SK-N-SH treated with all-trans-retinoic acid at 6 μM for 48 hours (cell line): ENCODE results near the gene SPTB.

Source experiments
- ATAC-seq: fragments of 200-7000 bp; cut with Tn5 transposase; 3 replicates; pipeline ENCODE4 v1.9.1; 2020; ENCODE audit warnings: mild to moderate bottlenecking, moderate library complexity
- ARNTL ChIP-seq: fragments of 450-650 bp; formaldehyde crosslinking; IDR thresholded peaks from 2 replicates; pipeline ENCODE4 v1.5.0; 2020; ENCODE audit warnings: low read depth, mild to moderate bottlenecking, moderate library complexity, borderline replicate concordance
- BACH2 ChIP-seq: fragments of 250-450 bp; sonication (Bioruptor Pico); IDR thresholded peaks from 2 replicates; pipeline ENCODE4 v1.9.0; 2021; ENCODE audit warnings: mild to moderate bottlenecking, borderline replicate concordance
- CSDC2 ChIP-seq: fragments of 250-450 bp; sonication (Bioruptor Pico); IDR thresholded peaks from 2 replicates; pipeline ENCODE4 v1.5.0; 2020; ENCODE audit warnings: mild to moderate bottlenecking, moderate library complexity
- GLIS3 ChIP-seq: fragments of 250-450 bp; sonication (Bioruptor Pico); IDR thresholded peaks from 2 replicates; pipeline ENCODE4 v1.5.0; 2020; ENCODE audit warnings: mild to moderate bottlenecking, moderate library complexity
- PATZ1 ChIP-seq: fragments of 250-450 bp; sonication (Bioruptor Pico); IDR thresholded peaks from 2 replicates; pipeline ENCODE4 v1.8.0; 2020; ENCODE audit warnings: mild to moderate bottlenecking, moderate library complexity, borderline replicate concordance
- POU6F1 ChIP-seq: fragments of 250-450 bp; sonication (Bioruptor Pico); IDR thresholded peaks from 2 replicates; pipeline ENCODE4 v1.8.0; 2021; ENCODE audit warnings: low read depth, mild to moderate bottlenecking, moderate library complexity, borderline replicate concordance
- PPARA ChIP-seq: fragments of 250-450 bp; sonication (Bioruptor Pico); IDR thresholded peaks from 2 replicates; pipeline ENCODE4 v1.5.0; 2020; ENCODE audit warnings: mild to moderate bottlenecking, borderline replicate concordance
- RARB ChIP-seq: fragments of 250-450 bp; sonication (Bioruptor Pico); IDR thresholded peaks from 2 replicates; pipeline ENCODE4 v1.8.0; 2021; ENCODE audit warnings: mild to moderate bottlenecking, moderate library complexity
- SNAI2 ChIP-seq: fragments of 250-450 bp; sonication (Bioruptor Pico); IDR thresholded peaks from 2 replicates; pipeline ENCODE4 v1.5.0; 2020; ENCODE audit warnings: mild to moderate bottlenecking, moderate library complexity
- TCF4 ChIP-seq: fragments of 250-450 bp; sonication (Bioruptor Pico); IDR thresholded peaks from 2 replicates; pipeline ENCODE4 v1.8.0; 2021; ENCODE audit warnings: mild to moderate bottlenecking, moderate library complexity, borderline replicate concordance
- TOX ChIP-seq: fragments of 250-450 bp; sonication (Bioruptor Pico); IDR thresholded peaks from 2 replicates; pipeline ENCODE4 v1.8.0; 2021; ENCODE audit warnings: mild to moderate bottlenecking, moderate library complexity, borderline replicate concordance
- TSHZ2 ChIP-seq: fragments of 250-450 bp; sonication (Bioruptor Pico); IDR thresholded peaks from 2 replicates; pipeline ENCODE4 v1.5.0; 2020; ENCODE audit warnings: mild to moderate bottlenecking, moderate library complexity
- ZFP3 ChIP-seq: fragments of 250-450 bp; sonication (Bioruptor Pico); IDR thresholded peaks from 2 replicates; pipeline ENCODE4 v1.5.0; 2020; ENCODE audit warnings: mild to moderate bottlenecking, moderate library complexity
- ZFP30 ChIP-seq: fragments of 450-650 bp; formaldehyde crosslinking; IDR thresholded peaks from 2 replicates; pipeline ENCODE4 v1.5.0; 2022; ENCODE audit warnings: mild to moderate bottlenecking, moderate library complexity
- ZNF565 ChIP-seq: fragments of 450-650 bp; formaldehyde crosslinking; conservative IDR thresholded peaks from 2 replicates; pipeline ENCODE4 v1.5.0; 2020; ENCODE audit warnings: low read depth, mild to moderate bottlenecking, moderate library complexity
- ZNF70 ChIP-seq: fragments of 450-650 bp; formaldehyde crosslinking; IDR thresholded peaks from 2 replicates; pipeline ENCODE4 v1.5.0; 2020; ENCODE audit warnings: mild to moderate bottlenecking, moderate library complexity
- TF ChIP-seq, protein P1 (sequence below): fragments of 250-450 bp; sonication (Bioruptor Pico); IDR thresholded peaks from 2 replicates; pipeline ENCODE4 v1.5.1; 2021; ENCODE audit warnings: mild to moderate bottlenecking, moderate library complexity

SPTB gene

GRCh38 chr14:64737391-64738280 lies 142.1 kb downstream of the SPTB start:
- no peak for ATAC-seq
- TF ChIP-seq ZFP30 (CRISPR knock-in tag) = no peak
- no peak for TF ChIP-seq ARNTL
- TF ChIP-seq, protein P1, sequence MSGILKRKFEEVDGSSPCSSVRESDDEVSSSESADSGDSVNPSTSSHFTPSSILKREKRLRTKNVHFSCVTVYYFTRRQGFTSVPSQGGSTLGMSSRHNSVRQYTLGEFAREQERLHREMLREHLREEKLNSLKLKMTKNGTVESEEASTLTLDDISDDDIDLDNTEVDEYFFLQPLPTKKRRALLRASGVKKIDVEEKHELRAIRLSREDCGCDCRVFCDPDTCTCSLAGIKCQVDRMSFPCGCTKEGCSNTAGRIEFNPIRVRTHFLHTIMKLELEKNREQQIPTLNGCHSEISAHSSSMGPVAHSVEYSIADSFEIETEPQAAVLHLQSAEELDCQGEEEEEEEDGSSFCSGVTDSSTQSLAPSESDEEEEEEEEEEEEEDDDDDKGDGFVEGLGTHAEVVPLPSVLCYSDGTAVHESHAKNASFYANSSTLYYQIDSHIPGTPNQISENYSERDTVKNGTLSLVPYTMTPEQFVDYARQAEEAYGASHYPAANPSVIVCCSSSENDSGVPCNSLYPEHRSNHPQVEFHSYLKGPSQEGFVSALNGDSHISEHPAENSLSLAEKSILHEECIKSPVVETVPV = no peak
- TF ChIP-seq TSHZ2 (CRISPR knock-in tag) = no peak
- TF ChIP-seq TCF4 (CRISPR knock-in tag) = no peak

DNA sequence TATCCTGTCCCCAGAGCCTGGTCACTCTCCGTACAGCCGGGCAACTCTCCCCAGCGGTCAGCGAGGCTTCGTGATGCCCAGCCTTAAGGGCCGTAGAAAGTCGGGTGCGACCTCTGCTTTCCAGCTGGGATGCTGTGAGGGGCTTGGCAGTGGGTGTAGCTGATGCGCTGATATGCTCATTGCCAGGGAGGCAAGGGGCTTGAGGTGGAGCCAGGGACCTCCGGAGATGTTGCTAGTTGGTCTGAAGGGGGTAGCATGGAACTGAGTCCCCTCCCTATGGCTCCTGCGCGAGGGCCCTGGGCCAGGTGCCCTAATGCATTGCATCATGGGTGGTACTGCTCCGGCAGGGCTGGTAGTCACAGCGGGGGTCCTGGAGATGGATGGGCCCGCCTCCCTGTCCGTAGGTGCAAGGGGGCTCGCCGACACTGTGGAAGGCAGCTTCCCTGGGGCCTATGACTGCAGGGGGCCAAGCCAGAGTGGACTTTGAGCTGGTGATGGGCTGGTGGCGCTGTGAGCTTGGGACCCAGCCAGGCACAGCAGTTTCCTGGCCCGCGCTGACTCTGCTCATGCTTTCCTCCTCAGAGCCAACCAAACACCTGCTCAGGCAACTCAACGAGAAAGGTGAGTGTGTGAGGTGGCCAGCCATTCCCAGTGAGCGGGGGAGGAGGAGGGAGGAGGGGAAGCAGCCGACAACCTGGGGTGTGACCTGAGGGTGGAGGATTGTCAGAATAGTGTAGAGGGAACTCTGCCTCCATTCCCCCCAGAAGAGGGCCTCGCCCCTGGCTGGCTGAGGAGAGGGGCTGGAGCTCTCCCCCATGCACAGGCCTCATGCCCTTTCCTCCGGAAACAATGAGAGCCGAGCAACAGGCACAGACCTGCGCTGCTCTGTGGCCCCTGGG lies 143.2 kb downstream of the SPTB start:
- no peak for ATAC-seq
- TF ChIP-seq TOX (CRISPR knock-in tag) = no peak
- TF ChIP-seq ZNF70 (CRISPR knock-in tag) = no peak
- TF ChIP-seq TSHZ2 (CRISPR knock-in tag) = no peak
- no peak for TF ChIP-seq POU6F1 (CRISPR knock-in tag)
- no peak for TF ChIP-seq TCF4 (CRISPR knock-in tag)
- no peak for TF ChIP-seq ZFP3 (CRISPR knock-in tag)
- no peak for TF ChIP-seq PATZ1 (CRISPR knock-in tag)
- TF ChIP-seq, protein P1 = no peak
- no peak for TF ChIP-seq PPARA
- no peak for TF ChIP-seq SNAI2 (CRISPR knock-in tag)
- no peak for TF ChIP-seq ZFP30 (CRISPR knock-in tag)
- TF ChIP-seq CSDC2 = no peak
- no peak for TF ChIP-seq RARB (CRISPR knock-in tag)
- TF ChIP-seq BACH2 (CRISPR knock-in tag) = no peak
- TF ChIP-seq GLIS3 (CRISPR knock-in tag) = no peak
- TF ChIP-seq ZNF565 (CRISPR knock-in tag) = no peak
- no peak for TF ChIP-seq ARNTL
